GM18517 (cell line): ENCODE results near the gene PARP8.

Experiments
- ATAC-seq: cut with Tn5 transposase; IDR thresholded peaks from one replicate; pipeline ENCODE4 v1.9.1; 2021; ENCODE audit warnings: mild to moderate bottlenecking, moderate library complexity; ENCODE audit not compliant: unreplicated experiment

The PARP8 gene

GRCh38 chr5:50832657-50833284 lies 166.3 kb downstream of the PARP8 start:
- no peak for ATAC-seq

GRCh38 chr5:50836356-50836755 lies 169.9 kb downstream of the PARP8 start:
- ATAC-seq = no peak

- ATAC-seq = no peak
Measured at GRCh38 chr5:50839472-50839871, 173.0 kb downstream of the PARP8 start.

GRCh38 chr5:50843091-50843490 lies 176.7 kb downstream of the PARP8 start:
- no peak for ATAC-seq

- ATAC-seq = no peak
Measured at GRCh38 chr5:50846261-50846660, 179.8 kb downstream of the PARP8 start.

- ATAC-seq = no peak
Measured at GRCh38 chr5:50849554-50849953, 183.1 kb downstream of the PARP8 start.

GRCh38 chr5:50853151-50853550 lies 186.7 kb downstream of the PARP8 start:
- peak; percentile 85 for ATAC-seq

- ATAC-seq = no peak
Measured at GRCh38 chr5:50854082-50854481, 187.6 kb downstream of the PARP8 start.

- no peak for ATAC-seq
Measured at GRCh38 chr5:50855001-50855400, 188.6 kb downstream of the PARP8 start.

- peak; percentile 73 for ATAC-seq
Measured at GRCh38 chr5:50856401-50857119, 190.1 kb downstream of the PARP8 start.

GRCh38 chr5:50863534-50864170 lies 197.2 kb downstream of the PARP8 start:
- no peak for ATAC-seq

- no peak for ATAC-seq
Measured at GRCh38 chr5:50864466-50864865, 198.0 kb downstream of the PARP8 start.

GRCh38 chr5:50866415-50866814 lies 200.0 kb downstream of the PARP8 start:
- ATAC-seq = no peak

- no peak for ATAC-seq
Measured at GRCh38 chr5:50867140-50867539, 200.7 kb downstream of the PARP8 start.

- ATAC-seq = no peak
Measured at GRCh38 chr5:50873595-50874277, 207.3 kb downstream of the PARP8 start.

GRCh38 chr5:50874306-50875001 lies 208.0 kb downstream of the PARP8 start:
- ATAC-seq = no peak

- no peak for ATAC-seq
Measured at GRCh38 chr5:50875002-50875344, 208.5 kb downstream of the PARP8 start.

GRCh38 chr5:50878470-50878869 lies 212.0 kb downstream of the PARP8 start:
- no peak for ATAC-seq

GRCh38 chr5:50881407-50881806 lies 215.0 kb downstream of the PARP8 start:
- ATAC-seq = no peak

GRCh38 chr5:50886657-50887345 lies 220.4 kb downstream of the PARP8 start:
- ATAC-seq = no peak
